Stimulated activated CD4-positive, alpha-beta T cell treated with anti-CD3 and anti-CD28 coated beads, TNF-alpha, amount 100 ng/mL, for 24 hours (primary cell): ENCODE results near the gene RTL5.

Experiments
- DNase-seq, 3 experiments: peaks; one replicate each; pipeline ENCODE4 v3.0.0-alpha.2; 2020; ENCODE audit warnings: low read depth in 3 of 3

Gene RTL5

GRCh38 chrX:72108666-72109065, 23.0 kb downstream of the RTL5 start:
- DNase-seq: no peak

GRCh38 chrX:72107841-72108595, 23.7 kb downstream of the RTL5 start:
- DNase-seq: no peak

GRCh38 chrX:72107320-72107719, 24.4 kb downstream of the RTL5 start:
- DNase-seq: no peak

- DNase-seq: no peak
Measured at GRCh38 chrX:72105436-72105835, 26.3 kb downstream of the RTL5 start.

- DNase-seq: no peak
Measured at GRCh38 chrX:72102760-72103159, 29.0 kb downstream of the RTL5 start.

- DNase-seq: no peak
Measured at GRCh38 chrX:72102126-72102525, 29.6 kb downstream of the RTL5 start.

- DNase-seq: no peak
Measured at GRCh38 chrX:72101597-72102037, 30.1 kb downstream of the RTL5 start.

GRCh38 chrX:72100824-72101351, 30.8 kb downstream of the RTL5 start:
- peak; percentile 8 to 52 (median 38) for DNase-seq

- DNase-seq: no peak
Measured at GRCh38 chrX:72100051-72100755, 31.5 kb downstream of the RTL5 start.

- no peak for DNase-seq
Measured at GRCh38 chrX:72097098-72097497, 34.6 kb downstream of the RTL5 start.

GRCh38 chrX:72095370-72095769, 36.3 kb downstream of the RTL5 start:
- DNase-seq: no peak

- peak in 2 of 3 experiments; percentile 15 to 27 for DNase-seq
Measured at GRCh38 chrX:72094894-72095293, 36.8 kb downstream of the RTL5 start.

- no peak for DNase-seq
Measured at GRCh38 chrX:72089254-72089653, 42.5 kb downstream of the RTL5 start.

- DNase-seq: no peak
Measured at GRCh38 chrX:72088761-72089160, 43.0 kb downstream of the RTL5 start.

- no peak for DNase-seq
Measured at GRCh38 chrX:72086995-72087394, 44.7 kb downstream of the RTL5 start.

GRCh38 chrX:72084114-72084513, 47.6 kb downstream of the RTL5 start:
- DNase-seq: no peak

GRCh38 chrX:72083291-72083690, 48.4 kb downstream of the RTL5 start:
- DNase-seq: no peak

- DNase-seq: no peak
Measured at GRCh38 chrX:72081605-72082320, 50.0 kb downstream of the RTL5 start.

GRCh38 chrX:72080800-72081199, 50.9 kb downstream of the RTL5 start:
- no peak for DNase-seq

GRCh38 chrX:72080150-72080549, 51.6 kb downstream of the RTL5 start:
- no peak for DNase-seq

- no peak for DNase-seq
Measured at GRCh38 chrX:72079607-72080006, 52.1 kb downstream of the RTL5 start.

- no peak for DNase-seq
Measured at GRCh38 chrX:72078411-72078810, 53.3 kb downstream of the RTL5 start.
